ENCODE data around the gene RAD50. TPM values are rescaled to one million over a fixed set of nuclear protein-coding genes. Genes with fewer than 3 reads are reported as not detected.
"Not testable (repeated sequence)": the region's sequence is repeated elsewhere in the genome, so short reads cannot be mapped to it uniquely, and the experiment has no call there.

RAD50 gene
- total RNA-seq, 1 donor from 2014 or later = 23.1 TPM

- ATAC-seq = peak; percentile 64
Observed at GRCh38 chr5:132557478-132558172, 848 bp downstream of the RAD50 start.

- no peak for ATAC-seq
Observed at GRCh38 chr5:132559383-132560060, 2.7 kb downstream of the RAD50 start.

GRCh38 chr5:132561601-132562000 is 4.8 kb downstream of the RAD50 start:
- ATAC-seq = no peak

GRCh38 chr5:132564555-132564954 is 7.8 kb downstream of the RAD50 start:
- ATAC-seq = not testable (repeated sequence)

- no peak for ATAC-seq
Observed at GRCh38 chr5:132566657-132567056, 9.9 kb downstream of the RAD50 start.

- no peak for ATAC-seq
Observed at GRCh38 chr5:132576123-132576522, 19.3 kb downstream of the RAD50 start.

- not testable (repeated sequence) for ATAC-seq
Observed at GRCh38 chr5:132584560-132584959, 27.8 kb downstream of the RAD50 start.

- no peak for ATAC-seq
Observed at GRCh38 chr5:132586063-132586462, 29.3 kb downstream of the RAD50 start.

GRCh38 chr5:132589467-132589866 is 32.7 kb downstream of the RAD50 start:
- no peak for ATAC-seq

GRCh38 chr5:132591145-132591544 is 34.4 kb downstream of the RAD50 start:
- ATAC-seq = no peak

GRCh38 chr5:132592521-132592920 is 35.7 kb downstream of the RAD50 start:
- no peak for ATAC-seq

GRCh38 chr5:132594170-132594569 is 37.4 kb downstream of the RAD50 start:
- no peak for ATAC-seq

- peak; percentile 89 for ATAC-seq
Observed at GRCh38 chr5:132595624-132596023, 38.8 kb downstream of the RAD50 start.

GRCh38 chr5:132601071-132601728 is 44.4 kb downstream of the RAD50 start:
- ATAC-seq = peak; percentile 35

- no peak for ATAC-seq
Observed at GRCh38 chr5:132607095-132607494, 50.3 kb downstream of the RAD50 start.

GRCh38 chr5:132608107-132608506 is 51.3 kb downstream of the RAD50 start:
- ATAC-seq = no peak

- no peak for ATAC-seq
Observed at GRCh38 chr5:132611965-132612364, 55.2 kb downstream of the RAD50 start.

GRCh38 chr5:132612846-132613245 is 56.1 kb downstream of the RAD50 start:
- no peak for ATAC-seq

GRCh38 chr5:132621699-132622098 is 64.9 kb downstream of the RAD50 start:
- no peak for ATAC-seq

GRCh38 chr5:132622608-132623007 is 65.8 kb downstream of the RAD50 start:
- ATAC-seq = no peak

- ATAC-seq = no peak
Observed at GRCh38 chr5:132627470-132627869, 70.7 kb downstream of the RAD50 start.

GRCh38 chr5:132628814-132629213 is 72.0 kb downstream of the RAD50 start:
- no peak for ATAC-seq

GRCh38 chr5:132629230-132629944 is 72.6 kb downstream of the RAD50 start:
- no peak for ATAC-seq

Measured in esophagus mucosa (tissue), 1 donor.